Measurements from ENCODE around the gene SEMA3B. TPM values are rescaled to one million over a fixed set of nuclear protein-coding genes. Genes with fewer than 3 reads are reported as not detected.

Gene SEMA3B
- total RNA-seq, 1 experiment from 2014 or later: 7.3 TPM

- no peak for TF ChIP-seq CDX4 (CRISPR knock-in tag; IDR thresholded peaks at IDR 0.05; ENCODE audit: borderline replicate concordance)
- no peak for TF ChIP-seq ZNF138 (CRISPR knock-in tag; conservative IDR thresholded peaks at IDR 0.05)
- TF ChIP-seq GABPB1 (CRISPR knock-in tag; IDR thresholded peaks at IDR 0.05): 0 out of 2 replicates have a peak, but pooled peaks have one; percentile 35
- peak; percentile 34; the same call in 1 of the 2 replicates for TF ChIP-seq MAX (CRISPR knock-in tag; IDR thresholded peaks at IDR 0.05)
- TF ChIP-seq TEAD1 (CRISPR knock-in tag; IDR thresholded peaks at IDR 0.05): 0 out of 2 replicates have a peak, but pooled peaks have one; percentile 34
- TF ChIP-seq ATF6 (CRISPR knock-in tag; IDR thresholded peaks at IDR 0.05): no peak
- no peak for TF ChIP-seq ZNF532 (CRISPR knock-in tag; IDR thresholded peaks at IDR 0.05; ENCODE audit: borderline replicate concordance)
- TF ChIP-seq NR3C1 (CRISPR knock-in tag; conservative IDR thresholded peaks at IDR 0.05; ENCODE audit: low read depth): no peak
- TF ChIP-seq IRF1 (CRISPR knock-in tag; IDR thresholded peaks at IDR 0.05): no peak
- peak; percentile 73; the same call in 1 of the 2 replicates for TF ChIP-seq ZNF416 (CRISPR knock-in tag; IDR thresholded peaks at IDR 0.05)
- TF ChIP-seq NFATC4 (CRISPR knock-in tag; IDR thresholded peaks at IDR 0.05): no peak
- TF ChIP-seq HMGA2 (CRISPR knock-in tag; IDR thresholded peaks at IDR 0.05): no peak
- no peak for TF ChIP-seq E2F4 (CRISPR knock-in tag; IDR thresholded peaks at IDR 0.05; ENCODE audit: borderline replicate concordance, low read depth)
- TF ChIP-seq CTCF (IDR thresholded peaks at IDR 0.05): no peak; the same call in 1 of the 2 replicates
- peak; percentile 58 for TF ChIP-seq ZNF423 (CRISPR knock-in tag; IDR thresholded peaks at IDR 0.05)
- TF ChIP-seq ARID4B (CRISPR knock-in tag; IDR thresholded peaks at IDR 0.05; ENCODE audit: borderline replicate concordance): peak; percentile 30; the same call in 1 of the 2 replicates
- TF ChIP-seq NFYB (CRISPR knock-in tag; conservative IDR thresholded peaks at IDR 0.05; ENCODE audit: low read depth): 0 out of 2 replicates have a peak, but pooled peaks have one; percentile 33
- TF ChIP-seq FOXK1 (CRISPR knock-in tag; IDR thresholded peaks at IDR 0.05): peak; percentile 81
These were observed 30.1 kb downstream of the SEMA3B start, which contains the start of the genes HYAL3 and NAA80 (continued) for GRCh38 chr3:50298836-50299637.
